ENCODE measurements around the gene ERBB4. TPM values are rescaled to one million over a fixed set of nuclear protein-coding genes. Genes with fewer than 3 reads are reported as not detected.

The ERBB4 gene
- total RNA-seq, 4 donors from 2014 or later, result 0.59 to 1.5 (median 0.83) TPM

DNA sequence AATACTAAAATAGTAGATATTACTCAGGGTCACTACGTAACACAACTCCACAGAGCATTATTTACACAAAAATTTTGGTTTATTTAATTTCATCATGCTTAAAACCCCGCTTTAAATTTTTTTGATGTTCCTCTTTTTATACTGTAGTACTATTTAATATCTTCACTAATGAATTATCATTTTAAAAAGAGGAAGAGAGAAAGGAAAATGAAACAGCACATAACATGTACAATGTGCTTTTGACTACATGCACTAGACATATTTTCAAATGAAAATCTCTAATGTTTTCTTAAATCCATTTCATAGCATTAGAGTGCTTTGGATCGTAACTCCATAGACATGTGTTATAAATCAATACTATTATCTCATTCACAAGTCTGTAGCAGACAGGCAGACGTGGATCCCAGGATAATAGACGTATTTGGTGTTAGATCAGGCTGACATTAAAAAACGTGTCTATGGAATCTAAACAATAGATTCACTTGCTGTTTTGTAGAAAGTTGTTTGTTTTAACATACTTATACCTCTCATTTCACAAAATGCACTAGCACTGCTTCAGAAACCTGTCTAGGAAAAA is 1085.2 kb downstream of the ERBB4 start:
- no peak for DNase-seq (ENCODE audit: low spot score in 2 of 2)
- H3K4me3 ChIP-seq (ENCODE audit: low read depth, poor library complexity, severe bottlenecking), result no peak overlapping the region
- TF ChIP-seq, protein P1, sequence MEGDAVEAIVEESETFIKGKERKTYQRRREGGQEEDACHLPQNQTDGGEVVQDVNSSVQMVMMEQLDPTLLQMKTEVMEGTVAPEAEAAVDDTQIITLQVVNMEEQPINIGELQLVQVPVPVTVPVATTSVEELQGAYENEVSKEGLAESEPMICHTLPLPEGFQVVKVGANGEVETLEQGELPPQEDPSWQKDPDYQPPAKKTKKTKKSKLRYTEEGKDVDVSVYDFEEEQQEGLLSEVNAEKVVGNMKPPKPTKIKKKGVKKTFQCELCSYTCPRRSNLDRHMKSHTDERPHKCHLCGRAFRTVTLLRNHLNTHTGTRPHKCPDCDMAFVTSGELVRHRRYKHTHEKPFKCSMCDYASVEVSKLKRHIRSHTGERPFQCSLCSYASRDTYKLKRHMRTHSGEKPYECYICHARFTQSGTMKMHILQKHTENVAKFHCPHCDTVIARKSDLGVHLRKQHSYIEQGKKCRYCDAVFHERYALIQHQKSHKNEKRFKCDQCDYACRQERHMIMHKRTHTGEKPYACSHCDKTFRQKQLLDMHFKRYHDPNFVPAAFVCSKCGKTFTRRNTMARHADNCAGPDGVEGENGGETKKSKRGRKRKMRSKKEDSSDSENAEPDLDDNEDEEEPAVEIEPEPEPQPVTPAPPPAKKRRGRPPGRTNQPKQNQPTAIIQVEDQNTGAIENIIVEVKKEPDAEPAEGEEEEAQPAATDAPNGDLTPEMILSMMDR (IDR thresholded peaks at IDR 0.05), result no peak
- TF ChIP-seq POLR2A (IDR thresholded peaks at IDR 0.05), result no peak
- intact Hi-C loops (cut with DNase I; ENCODE audit: low total_unique reads), result loop anchor here (10.0 kb wide), 1 partner anchor 811 kb away; no protein-coding TSS in a partner anchor
- 41 to 47% methylated on average over 6 of the region's 6 CpGs for WGBS, 2 donors

DNA sequence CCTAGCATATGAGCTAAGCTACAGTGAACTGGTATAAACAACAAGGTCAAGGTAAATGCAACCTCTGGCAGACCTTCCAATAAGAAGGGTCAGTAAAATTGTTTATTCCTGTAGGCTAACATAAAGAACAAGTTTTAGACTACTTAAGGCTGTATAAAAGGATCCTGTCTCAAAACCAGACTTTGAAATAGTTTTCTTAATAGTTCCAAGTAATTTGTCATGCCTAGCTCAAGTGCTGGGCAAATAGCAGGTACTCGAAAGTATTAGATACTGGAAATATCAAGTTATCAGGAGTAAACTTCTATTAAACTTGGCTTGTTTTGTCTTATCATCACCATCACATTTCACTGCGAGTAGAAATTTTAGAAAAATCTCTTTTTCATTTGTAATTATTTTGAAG is 1087.0 kb downstream of the ERBB4 start:
- WGBS, 2 donors, result 91 to 93% methylated on average over 2 of the region's 2 CpGs
- no peak overlapping the region for H3K4me3 ChIP-seq (ENCODE audit: low read depth, poor library complexity, severe bottlenecking)
- intact Hi-C loops (cut with DNase I; ENCODE audit: low total_unique reads), result loop anchor here (10.0 kb wide), 1 partner anchor 813 kb away; no protein-coding TSS in a partner anchor
- TF ChIP-seq, protein P1 (IDR thresholded peaks at IDR 0.05), result no peak
- no peak for TF ChIP-seq POLR2A (IDR thresholded peaks at IDR 0.05)
- no peak for DNase-seq (ENCODE audit: low spot score in 2 of 2)

DNA sequence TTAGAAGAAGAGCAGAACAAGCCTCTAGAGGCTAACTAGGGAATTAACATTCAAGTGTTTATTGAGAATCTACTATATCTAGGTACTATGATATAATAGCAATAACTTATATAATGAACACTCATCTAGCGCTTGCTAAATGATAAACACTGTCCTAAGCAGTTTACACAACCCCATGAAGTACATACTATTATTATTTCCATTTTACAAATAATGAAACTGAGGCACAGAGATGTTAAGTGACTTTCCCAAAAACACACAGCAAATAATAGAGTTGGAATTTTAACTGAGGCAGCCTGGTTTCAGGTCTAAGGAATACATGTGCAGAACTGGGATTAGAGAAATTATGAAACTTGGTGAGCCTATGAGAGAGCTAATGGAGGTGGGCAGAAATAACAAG is 1088.8 kb downstream of the ERBB4 start:
- WGBS, 2 donors, result 89 to 95% methylated on average over 1 of the region's 1 CpG
- intact Hi-C loops (cut with DNase I; ENCODE audit: low total_unique reads), result loop anchor here (10.0 kb wide), 1 partner anchor 815 kb away; no protein-coding TSS in a partner anchor
- no peak overlapping the region for H3K4me3 ChIP-seq (ENCODE audit: low read depth, poor library complexity, severe bottlenecking)
- TF ChIP-seq, protein P1 (IDR thresholded peaks at IDR 0.05), result no peak
- no peak for TF ChIP-seq POLR2A (IDR thresholded peaks at IDR 0.05)
- DNase-seq (ENCODE audit: low spot score in 2 of 2), result no peak

DNA sequence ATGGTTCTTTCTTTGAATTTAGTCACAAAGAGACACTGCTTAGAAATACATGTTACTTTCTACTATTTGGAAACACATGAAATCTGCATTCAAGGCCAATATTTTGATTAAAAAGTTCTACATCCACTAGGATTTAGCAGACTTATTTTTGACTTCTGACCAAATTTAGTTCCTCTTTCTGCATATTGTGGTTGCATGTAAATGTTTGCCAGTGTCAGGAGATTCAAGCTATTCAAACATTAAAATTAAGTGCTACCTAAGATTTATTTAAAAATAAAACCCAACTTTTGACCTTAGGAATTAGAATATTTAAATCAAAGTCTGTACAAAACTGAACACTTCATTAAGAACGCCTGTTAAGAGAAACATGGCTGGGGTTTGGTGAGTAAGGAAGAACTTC is 1091.1 kb downstream of the ERBB4 start:
- no peak for TF ChIP-seq POLR2A (IDR thresholded peaks at IDR 0.05)
- TF ChIP-seq, protein P1 (IDR thresholded peaks at IDR 0.05), result no peak
- no peak overlapping the region for H3K4me3 ChIP-seq (ENCODE audit: low read depth, poor library complexity, severe bottlenecking)
- intact Hi-C loops (cut with DNase I; ENCODE audit: low total_unique reads), result no loop called here
- WGBS, 2 donors, result 79 to 89% methylated on average over 1 of the region's 1 CpG
- no peak for DNase-seq (ENCODE audit: low spot score in 2 of 2)

DNA sequence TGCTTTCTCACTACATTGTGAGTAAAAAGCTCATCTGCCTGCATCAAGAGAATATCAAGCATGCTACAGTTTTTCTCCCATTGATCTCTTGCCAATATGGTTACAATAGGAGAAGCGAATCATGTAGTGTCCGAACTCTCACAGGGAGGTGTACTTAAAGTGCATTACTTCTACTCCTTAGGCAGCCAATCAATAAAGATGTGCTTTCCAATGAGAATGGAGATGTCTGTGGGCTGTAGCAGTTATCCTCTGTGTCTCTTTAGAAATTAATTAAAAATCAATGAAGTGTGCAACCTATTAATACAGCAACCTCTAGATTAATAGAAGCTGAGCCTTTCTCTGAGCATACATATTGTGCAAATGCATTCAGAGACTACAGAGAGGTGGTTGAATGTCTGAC is 1098.5 kb downstream of the ERBB4 start:
- intact Hi-C loops (cut with DNase I; ENCODE audit: low total_unique reads), result no loop called here
- H3K4me3 ChIP-seq (ENCODE audit: low read depth, poor library complexity, severe bottlenecking), result no peak overlapping the region
- TF ChIP-seq POLR2A (IDR thresholded peaks at IDR 0.05), result no peak
- TF ChIP-seq, protein P1 (IDR thresholded peaks at IDR 0.05), result no peak
- 68 to 69% methylated on average over 2 of the region's 2 CpGs for WGBS, 2 donors
- DNase-seq (ENCODE audit: low spot score in 2 of 2), result no peak

DNA sequence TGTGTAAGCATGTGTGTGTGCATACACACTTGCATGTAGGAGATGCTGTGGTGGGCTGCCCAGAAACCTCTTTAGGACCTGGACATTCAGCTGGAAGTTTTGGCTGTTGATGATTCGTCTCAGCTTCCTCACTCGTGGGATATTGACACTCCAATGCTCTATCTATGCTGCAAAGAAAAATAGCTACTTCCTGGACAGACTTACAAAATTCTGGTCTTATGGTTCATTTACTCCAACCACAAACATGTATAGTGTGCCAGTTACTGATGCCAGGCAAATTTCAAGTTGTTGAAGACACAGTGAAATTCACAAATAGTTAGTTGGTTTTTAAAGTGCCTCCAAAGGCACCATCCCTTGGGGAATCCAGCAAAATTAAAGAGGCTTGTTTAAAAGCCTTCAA is 1099.6 kb downstream of the ERBB4 start:
- no peak for DNase-seq (ENCODE audit: low spot score in 2 of 2)
- H3K4me3 ChIP-seq (ENCODE audit: low read depth, poor library complexity, severe bottlenecking), result no peak overlapping the region
- TF ChIP-seq, protein P1 (IDR thresholded peaks at IDR 0.05), result no peak
- TF ChIP-seq POLR2A (IDR thresholded peaks at IDR 0.05), result no peak
- WGBS, 2 donors, result 37 to 40% methylated on average over 2 of the region's 2 CpGs
- intact Hi-C loops (cut with DNase I; ENCODE audit: low total_unique reads), result no loop called here

All from lower leg skin (tissue), 4 donors.